IgD-negative memory B cell (primary cell): ENCODE measurements around the gene RAB31. TPM values are rescaled to one million over a fixed set of nuclear protein-coding genes. Genes with fewer than 3 reads are reported as not detected.
A peak's percentile ranks its signal among the peaks of the same experiment; 100 is the strongest.

ENCODE experiments used
- H3K27ac Mint-ChIP-seq, 3 donors: one replicate each; pipeline ENCODE4 v1.8.0; 2020 to 2022; ENCODE audit warnings: mild to moderate bottlenecking in 3 of 3, mixed read lengths in 3 of 3, moderate library complexity in 1 of 3
- H3K27me3 Mint-ChIP-seq: one replicate; pipeline ENCODE4 v1.8.0; 2021; ENCODE audit warnings: mixed read lengths
- H3K36me3 Mint-ChIP-seq: one replicate; pipeline ENCODE4 v1.8.0; 2020; ENCODE audit warnings: mild to moderate bottlenecking, mixed read lengths
- H3K4me1 Mint-ChIP-seq, 3 donors: one replicate each; pipeline ENCODE4 v1.8.0; 2020 to 2022; ENCODE audit warnings: mixed read lengths in 3 of 3, mild to moderate bottlenecking in 1 of 3
- H3K4me3 Mint-ChIP-seq, 4 donors: one replicate each; pipeline ENCODE4 v1.8.0; 2020 to 2022; ENCODE audit warnings: mild to moderate bottlenecking in 4 of 4, mixed read lengths in 4 of 4, moderate library complexity in 3 of 4
- H3K9me3 Mint-ChIP-seq, 3 donors: one replicate each; pipeline ENCODE4 v1.8.0; 2020 to 2021; ENCODE audit warnings: mixed read lengths in 3 of 3, mild to moderate bottlenecking in 1 of 3
- polyA plus RNA-seq: library from polyadenylated mRNA; unstranded; fragments of 300-500 nt; fragmentation: Illumina TruSeq; gene quantifications from one replicate; pipeline ENCODE4 v1.2.3, GENCODE V29; 2021

Gene RAB31
- polyA plus RNA-seq, 1 donor from 2014 or later = 192 TPM

DNA sequence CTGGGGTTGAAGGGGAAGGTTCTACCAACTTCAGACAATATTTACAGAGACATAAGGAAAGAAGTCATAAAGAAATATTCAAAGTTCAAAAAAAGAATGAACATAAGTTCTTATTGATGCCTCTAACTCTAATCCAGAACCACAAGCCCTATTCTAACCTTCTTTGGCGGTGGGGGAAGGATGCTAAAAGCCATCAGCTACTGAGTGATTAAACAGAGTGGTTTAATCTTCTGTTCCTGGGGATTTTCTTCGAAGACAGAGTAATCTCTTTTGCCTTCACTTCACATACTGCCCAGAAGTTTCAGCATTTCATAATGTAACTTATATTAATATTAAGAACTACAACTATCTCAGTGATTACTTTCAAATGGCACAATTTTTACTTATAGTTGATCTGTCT, 126.5 kb downstream of the RAB31 start:
- peaks cover 0 to 2% (median 0%) of the 10 kb centered on the region in 3 donors for H3K9me3 Mint-ChIP-seq
- H3K4me1 Mint-ChIP-seq = peaks cover 0 to 4% (median 3%) of the 10 kb centered on the region in 3 donors
- H3K4me3 Mint-ChIP-seq = no peak overlapping the region
- H3K27me3 Mint-ChIP-seq = no peaks in the 10 kb centered on the region
- peaks cover 2% of the 10 kb centered on the region for H3K36me3 Mint-ChIP-seq
- H3K27ac Mint-ChIP-seq = no peak overlapping the region

GRCh38 chr18:9835113-9835755, 127.1 kb downstream of the RAB31 start:
- Mint-ChIP-seq H3K27ac (no peak overlapping the region), H3K36me3 (peaks cover 2% of the 10 kb centered on the region), H3K27me3 (no peaks in the 10 kb centered on the region), H3K4me3 (no peak overlapping the region), H3K9me3 (peaks cover 0 to 2% (median 0%) of the 10 kb centered on the region in 3 donors), H3K4me1 (peaks cover 3 to 4% (median 3%) of the 10 kb centered on the region in 3 donors)

GRCh38 chr18:9835825-9836224, 127.7 kb downstream of the RAB31 start:
- Mint-ChIP-seq H3K9me3 (peaks cover 0 to 2% (median 0%) of the 10 kb centered on the region in 3 donors), H3K4me1 (peaks cover 2 to 3% (median 3%) of the 10 kb centered on the region in 3 donors), H3K27me3 (no peaks in the 10 kb centered on the region), H3K4me3 (no peak overlapping the region), H3K27ac (no peak overlapping the region), H3K36me3 (peaks cover 2% of the 10 kb centered on the region)

- Mint-ChIP-seq H3K27me3 (no peaks in the 10 kb centered on the region), H3K4me3 (no peak overlapping the region), H3K36me3 (peaks cover 5% of the 10 kb centered on the region), H3K4me1 (peaks cover 3 to 4% (median 3%) of the 10 kb centered on the region in 3 donors), H3K9me3 (peaks cover 0 to 2% (median 0%) of the 10 kb centered on the region in 3 donors), H3K27ac (no peak overlapping the region)
These were observed 130.2 kb downstream of the RAB31 start for GRCh38 chr18:9838144-9838877.

DNA sequence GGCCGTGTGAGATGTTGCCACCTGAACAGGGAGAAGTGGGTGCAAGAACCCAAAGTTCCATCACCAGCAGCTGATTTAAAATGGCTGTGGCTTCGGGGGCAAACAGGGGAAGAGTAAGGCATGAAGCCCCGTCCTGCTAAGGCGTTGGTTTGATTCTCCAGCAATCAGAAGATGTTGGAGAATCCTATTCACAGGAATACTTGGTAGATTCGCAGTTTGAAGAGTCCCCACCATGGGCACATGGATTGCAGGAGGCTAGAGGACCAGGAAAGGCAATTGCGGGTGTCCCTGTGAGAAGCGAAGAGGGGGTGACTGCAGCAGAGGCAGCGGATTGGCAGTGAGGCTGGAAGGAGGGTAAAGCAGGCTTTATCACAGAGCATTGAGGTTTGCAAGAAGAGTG, 131.1 kb downstream of the RAB31 start:
- peaks cover 3 to 4% (median 3%) of the 10 kb centered on the region in 3 donors for H3K4me1 Mint-ChIP-seq
- H3K27me3 Mint-ChIP-seq = no peaks in the 10 kb centered on the region
- H3K36me3 Mint-ChIP-seq = peaks cover 3% of the 10 kb centered on the region
- no peak overlapping the region for H3K27ac Mint-ChIP-seq
- H3K9me3 Mint-ChIP-seq = peaks cover 0 to 2% (median 0%) of the 10 kb centered on the region in 3 donors
- no peak overlapping the region for H3K4me3 Mint-ChIP-seq

GRCh38 chr18:9839853-9840252, 131.8 kb downstream of the RAB31 start:
- H3K36me3 Mint-ChIP-seq = peaks cover 3% of the 10 kb centered on the region
- peaks cover 3 to 4% (median 3%) of the 10 kb centered on the region in 3 donors for H3K4me1 Mint-ChIP-seq
- peak overlapping the region in 1 of 4 donors; percentile 22 for H3K4me3 Mint-ChIP-seq
- peaks cover 0 to 2% (median 0%) of the 10 kb centered on the region in 3 donors for H3K9me3 Mint-ChIP-seq
- H3K27ac Mint-ChIP-seq = no peak overlapping the region
- H3K27me3 Mint-ChIP-seq = no peaks in the 10 kb centered on the region

- peaks cover 3 to 4% (median 3%) of the 10 kb centered on the region in 3 donors for H3K4me1 Mint-ChIP-seq
- H3K9me3 Mint-ChIP-seq = peaks cover 0 to 2% (median 0%) of the 10 kb centered on the region in 3 donors
- H3K36me3 Mint-ChIP-seq = peaks cover 3% of the 10 kb centered on the region
- H3K27ac Mint-ChIP-seq = peak overlapping the region in 2 of 3 donors; percentile 32 to 64
- no peak overlapping the region for H3K4me3 Mint-ChIP-seq
- H3K27me3 Mint-ChIP-seq = no peaks in the 10 kb centered on the region
These were observed 133.7 kb downstream of the RAB31 start for GRCh38 chr18:9841752-9842151.

GRCh38 chr18:9842448-9842847, 134.3 kb downstream of the RAB31 start:
- no peak overlapping the region for H3K4me3 Mint-ChIP-seq
- no peaks in the 10 kb centered on the region for H3K9me3 Mint-ChIP-seq
- no peaks in the 10 kb centered on the region for H3K27me3 Mint-ChIP-seq
- H3K27ac Mint-ChIP-seq = peak overlapping the region in 1 of 3 donors; percentile 45
- peaks cover 3 to 4% (median 3%) of the 10 kb centered on the region in 3 donors for H3K4me1 Mint-ChIP-seq
- peaks cover 6% of the 10 kb centered on the region for H3K36me3 Mint-ChIP-seq

GRCh38 chr18:9845256-9845655, 137.2 kb downstream of the RAB31 start:
- H3K9me3 Mint-ChIP-seq = no peaks in the 10 kb centered on the region
- H3K27ac Mint-ChIP-seq = no peak overlapping the region
- no peak overlapping the region for H3K4me3 Mint-ChIP-seq
- H3K36me3 Mint-ChIP-seq = peaks cover 12% of the 10 kb centered on the region
- H3K27me3 Mint-ChIP-seq = no peaks in the 10 kb centered on the region
- H3K4me1 Mint-ChIP-seq = peaks cover 0 to 4% (median 3%) of the 10 kb centered on the region in 3 donors

DNA sequence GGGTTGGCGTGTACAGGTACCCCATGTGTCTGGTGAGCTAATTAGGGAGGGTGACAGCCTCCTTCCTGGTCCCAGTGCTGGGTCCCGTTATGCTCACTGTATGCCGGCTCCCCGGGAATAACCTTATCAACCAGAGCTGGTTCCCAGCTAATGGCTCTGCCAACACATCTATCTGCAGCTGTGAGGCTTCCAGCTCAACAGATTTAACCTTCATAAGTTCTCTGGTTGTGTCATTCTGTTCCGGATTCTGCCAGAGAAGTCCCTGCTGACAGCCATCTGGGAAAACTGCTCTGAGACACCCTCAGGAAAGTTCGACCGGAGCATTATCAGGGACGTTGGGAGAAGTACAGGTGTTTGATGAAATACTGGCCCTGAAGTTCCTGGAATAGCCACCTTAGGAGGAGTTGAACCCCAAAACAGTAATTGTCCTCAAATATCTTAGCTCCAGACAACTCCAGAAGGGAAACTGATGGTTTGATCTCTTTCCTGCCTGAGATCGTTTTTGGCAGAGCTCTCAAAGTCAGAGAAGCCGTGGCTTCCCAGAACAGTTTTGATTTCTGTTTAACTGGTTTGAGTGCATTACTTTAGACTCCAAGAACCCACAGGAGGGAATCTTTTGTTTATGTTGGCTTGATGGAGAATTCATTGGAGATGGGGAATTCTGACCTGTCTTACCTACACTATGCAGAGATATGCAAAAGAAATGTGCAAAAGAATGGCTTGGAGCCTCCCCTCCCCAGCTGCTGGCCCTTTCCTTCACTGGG, 138.2 kb downstream of the RAB31 start:
- Mint-ChIP-seq H3K9me3 (no peaks in the 10 kb centered on the region), H3K27ac (peak overlapping the region in 1 of 3 donors; percentile 38), H3K4me1 (peaks cover 0 to 4% (median 3%) of the 10 kb centered on the region in 3 donors), H3K27me3 (no peaks in the 10 kb centered on the region), H3K36me3 (peaks cover 17% of the 10 kb centered on the region), H3K4me3 (no peak overlapping the region)

DNA sequence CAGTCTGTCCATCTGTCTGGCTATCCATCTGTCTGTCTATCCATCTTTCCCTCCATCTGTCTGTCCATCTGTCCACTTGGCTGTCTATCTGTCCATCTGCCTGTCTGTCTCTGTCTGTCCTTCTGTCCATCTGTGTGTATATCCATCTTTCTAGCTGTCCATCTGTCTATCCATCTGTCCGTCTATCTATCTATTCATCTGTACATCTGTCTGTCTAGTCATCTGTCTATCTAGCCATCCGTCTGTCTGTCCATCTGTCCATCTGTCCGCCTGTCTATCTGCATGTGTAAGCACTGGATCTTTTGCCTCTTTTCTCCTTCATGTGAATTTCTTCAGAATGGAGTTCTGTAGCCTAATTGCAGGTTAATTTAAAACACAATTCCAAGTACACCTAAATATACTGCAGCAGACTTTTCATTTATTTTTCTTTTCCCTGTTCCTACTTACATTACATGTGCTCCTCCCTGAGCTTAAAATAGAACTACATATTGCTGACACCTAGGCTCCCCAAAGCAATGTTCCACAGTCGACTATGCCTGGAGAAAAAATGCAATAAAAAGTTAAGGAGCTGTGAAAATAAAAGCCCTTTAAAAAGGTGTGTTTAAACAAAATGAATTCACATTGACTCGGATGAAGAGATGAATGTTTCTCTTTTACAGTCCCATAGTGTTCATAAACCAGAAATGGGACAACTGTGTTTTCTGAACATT, 140.2 kb downstream of the RAB31 start:
- Mint-ChIP-seq H3K4me3 (no peak overlapping the region), H3K27ac (peak overlapping the region in 1 of 3 donors; percentile 7), H3K36me3 (peaks cover 16% of the 10 kb centered on the region), H3K9me3 (no peaks in the 10 kb centered on the region), H3K27me3 (no peaks in the 10 kb centered on the region), H3K4me1 (peaks cover 0 to 3% (median 0%) of the 10 kb centered on the region in 3 donors)

GRCh38 chr18:9849407-9850283, 141.5 kb downstream of the RAB31 start:
- Mint-ChIP-seq H3K36me3 (peaks cover 16% of the 10 kb centered on the region), H3K27me3 (no peaks in the 10 kb centered on the region), H3K4me3 (no peak overlapping the region), H3K9me3 (no peaks in the 10 kb centered on the region), H3K4me1 (peaks cover 0 to 3% (median under 1%) of the 10 kb centered on the region in 3 donors), H3K27ac (peak overlapping the region in 1 of 3 donors; percentile 89)

DNA sequence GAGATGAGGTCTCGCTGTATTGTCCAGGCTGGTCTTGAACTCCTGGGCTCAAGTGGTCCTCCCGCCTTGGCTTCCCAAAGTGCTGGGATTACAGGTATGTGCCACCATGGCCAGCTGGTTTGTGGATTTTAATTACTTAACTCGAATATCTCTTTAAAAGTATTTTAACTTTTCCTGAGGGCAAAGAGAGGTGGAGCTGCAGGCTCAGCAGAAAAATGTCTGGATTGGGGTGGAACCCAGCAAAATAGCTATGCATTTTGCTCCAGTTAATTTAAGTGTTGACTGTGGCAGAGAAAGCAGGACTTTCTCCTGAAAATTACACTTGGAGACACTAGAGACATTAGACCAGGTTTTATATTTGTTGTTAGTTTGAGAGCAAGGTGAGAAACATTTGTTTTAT, 142.2 kb downstream of the RAB31 start:
- Mint-ChIP-seq H3K4me3 (no peak overlapping the region), H3K27ac (no peak overlapping the region), H3K9me3 (no peaks in the 10 kb centered on the region), H3K36me3 (peaks cover 16% of the 10 kb centered on the region), H3K27me3 (no peaks in the 10 kb centered on the region), H3K4me1 (peaks cover 2 to 3% (median 2%) of the 10 kb centered on the region in 3 donors)

DNA sequence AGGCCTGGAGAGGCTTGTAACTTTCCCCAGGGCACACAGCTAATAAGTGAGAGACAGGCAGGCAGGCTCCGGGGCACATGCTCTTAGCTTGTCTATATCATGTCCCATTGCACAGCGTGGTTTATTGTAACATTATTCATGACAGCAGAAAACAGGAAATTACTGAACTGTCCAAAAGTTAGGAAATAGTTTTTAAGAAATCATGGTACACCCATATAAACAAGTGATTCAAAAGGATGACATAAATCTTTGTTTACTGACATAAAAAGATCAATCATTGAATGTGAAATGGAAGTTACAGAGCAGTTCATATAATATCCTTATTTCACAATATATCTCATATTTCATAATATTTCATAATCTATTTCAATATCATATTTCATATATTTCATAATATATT, 143.4 kb downstream of the RAB31 start:
- Mint-ChIP-seq H3K27ac (peak overlapping the region in 1 of 3 donors; percentile 11), H3K4me1 (peaks cover 7 to 14% (median 10%) of the 10 kb centered on the region in 3 donors), H3K36me3 (peaks cover 20% of the 10 kb centered on the region), H3K27me3 (no peaks in the 10 kb centered on the region), H3K9me3 (no peaks in the 10 kb centered on the region), H3K4me3 (no peak overlapping the region)
